GM12878 (cell line): Measurements from ENCODE around the gene DRC1. TPM values are rescaled to one million over a fixed set of nuclear protein-coding genes. Genes with fewer than 3 reads are reported as not detected.

Source experiments
- ATAC-seq: fragments of 200-7000 bp; cut with Tn5 transposase; 3 replicates; pipeline ENCODE4 v1.9.1; 2020; ENCODE audit warnings: mild to moderate bottlenecking, moderate library complexity
- BruUV-seq: library from RNA; stranded (reverse); fragments of 400-500 nt; replicated peaks from 2 replicates; lab custom pipeline; 2021; lab: Mats Ljungman, UMichigan
- CTCF ChIA-PET: fragments of 300-600 bp; sonication (Branson Sonifier 250); formaldehyde crosslinking; extraction: SDS; loops from one replicate; lab custom pipeline; 2021; ENCODE audit warnings: inconsistent platforms; lab: Yijun Ruan, JAX
- POLR2A ChIA-PET: fragments of 350-600 bp; formaldehyde crosslinking; extraction: SDS; loops from one replicate; lab custom pipeline; 2021; ENCODE audit warnings: inconsistent platforms; lab: Charles Lee
- RAD21 ChIA-PET: fragments of 300-600 bp; sonication (Branson Sonifier 250); formaldehyde crosslinking; loops from one replicate; lab custom pipeline; 2023; ENCODE audit warnings: antibody characterized with exemption; ENCODE audit not compliant: unreplicated experiment; lab: Charles Lee
- SMC1A ChIA-PET: fragments of 300-600 bp; sonication (Branson Sonifier 250); formaldehyde crosslinking; loops from one replicate; lab custom pipeline; 2023; ENCODE audit not compliant: unreplicated experiment, uncharacterized antibody; lab: Charles Lee
- DNase-seq: peaks from one replicate; pipeline ENCODE4 v3.0.0-alpha.2; 2011; ENCODE audit warnings: low read depth, low spot score
- FAIRE-seq: peaks from 3 replicates; lab custom pipeline; 2011; peaks lifted over from hg19 to GRCh38; lab: Jason Lieb, UNC
- H2AFZ ChIP-seq: 2 replicates; pipeline ENCODE4 v1.6.0; 2011; ENCODE audit warnings: low read depth, low read length, control low read depth; ENCODE audit not compliant: control insufficient read depth
- H3K27ac ChIP-seq: 2 replicates; pipeline ENCODE4 v1.5.1; 2011; ENCODE audit warnings: control low read depth; ENCODE audit not compliant: control insufficient read depth, insufficient read depth
- H3K27me3 ChIP-seq, 2 experiments: replicated peaks in 1 of 2; 2 replicates each; pipeline versions ENCODE4 v1.6.0 to v1.6.1; 2011; ENCODE audit warnings: low read length in 1 of 2; ENCODE audit not compliant: control insufficient read depth in 2 of 2, insufficient read depth in 2 of 2
- H3K36me3 ChIP-seq, 2 experiments: 2 replicates each; pipeline ENCODE4 v1.5.1; 2011; ENCODE audit warnings: low read length in 1 of 2; ENCODE audit not compliant: control insufficient read depth in 2 of 2, insufficient read depth in 2 of 2
- H3K4me1 ChIP-seq: 2 replicates; pipeline ENCODE4 v1.6.1; 2011; ENCODE audit warnings: mild to moderate bottlenecking, low read length, moderate library complexity, mixed read lengths; ENCODE audit not compliant: control insufficient read depth, insufficient read depth
- H3K4me2 ChIP-seq: 2 replicates; pipeline ENCODE4 v1.6.0; 2011; ENCODE audit warnings: control low read depth; ENCODE audit not compliant: control insufficient read depth, insufficient read depth
- H3K4me3 ChIP-seq: fragments of 200-600 bp; sonication (generic); 2 replicates; pipeline ENCODE4 v1.5.1; 2016
- H3K79me2 ChIP-seq: 2 replicates; pipeline ENCODE4 v1.6.0; 2011; ENCODE audit warnings: low read length; ENCODE audit not compliant: control insufficient read depth, insufficient read depth
- H3K9ac ChIP-seq: 2 replicates; pipeline ENCODE4 v1.8.0; 2011; ENCODE audit warnings: low read length, control low read depth, mixed read lengths; ENCODE audit not compliant: control insufficient read depth, insufficient read depth
- H3K9me3 ChIP-seq: replicated peaks from 3 replicates; pipeline ENCODE4 v1.5.1; 2011; ENCODE audit warnings: mild to moderate bottlenecking, low read length; ENCODE audit not compliant: control insufficient read depth, insufficient read depth
- H4K20me1 ChIP-seq: 2 replicates; pipeline ENCODE4 v1.6.0; 2011; ENCODE audit not compliant: control insufficient read depth, insufficient read depth
- BCL3 ChIP-seq: IDR thresholded peaks from 2 replicates; pipeline ENCODE4 v1.6.1; 2011; ENCODE audit warnings: borderline replicate concordance, low read depth, mild to moderate bottlenecking, moderate library complexity, low read length; ENCODE audit not compliant: insufficient read depth, poor library complexity, severe bottlenecking
- CBFB ChIP-seq: IDR thresholded peaks from 2 replicates; pipeline ENCODE4 v1.6.1; 2016; ENCODE audit warnings: antibody characterized with exemption, low read depth
- CTCF ChIP-seq, 3 experiments: IDR thresholded peaks in 2 of 3; conservative IDR thresholded peaks in 1 of 3; 2 replicates each; pipeline ENCODE4 v1.5.1; 2011; ENCODE audit warnings: low read depth in 3 of 3, low read length in 3 of 3, mild to moderate bottlenecking in 3 of 3, control low read depth in 2 of 3, moderate library complexity in 2 of 3, inconsistent platforms in 1 of 3, mixed read lengths in 1 of 3; ENCODE audit not compliant: control insufficient read depth in 2 of 3, insufficient read depth in 1 of 3; ENCODE audit errors: extremely low read depth in 1 of 3
- CUX1 ChIP-seq: IDR thresholded peaks from 2 replicates; pipeline ENCODE4 v1.6.1; 2012; ENCODE audit warnings: improper control_type of control experiment, low read depth, low read length; ENCODE audit not compliant: insufficient replicate concordance
- EP300 ChIP-seq, 2 experiments: fragments of 150-350 bp in 1 of 2; IDR thresholded peaks; 2 replicates each; pipeline ENCODE4 v1.6.1; 2011 to 2012; ENCODE audit warnings: low read depth in 2 of 2, low read length in 2 of 2, borderline replicate concordance in 1 of 2, improper control_type of control experiment in 1 of 2, inconsistent platforms in 1 of 2; ENCODE audit not compliant: control insufficient read depth in 1 of 2
- FOXM1 ChIP-seq: IDR thresholded peaks from 2 replicates; pipeline ENCODE4 v1.6.1; 2012; ENCODE audit warnings: low read depth, mild to moderate bottlenecking, inconsistent platforms, low read length, moderate library complexity
- IRF4 ChIP-seq: IDR thresholded peaks from 2 replicates; pipeline ENCODE4 v1.6.1; 2011; ENCODE audit warnings: low read depth, low read length
- MAX ChIP-seq: IDR thresholded peaks from 2 replicates; pipeline ENCODE4 v1.6.1; 2012; ENCODE audit warnings: low read depth, low read length, improper control_type of control experiment
- MTA3 ChIP-seq: IDR thresholded peaks from 2 replicates; pipeline ENCODE4 v1.6.1; 2012; ENCODE audit warnings: low read length, inconsistent platforms, borderline replicate concordance
- POLR2AphosphoS5 ChIP-seq: IDR thresholded peaks from 2 replicates; pipeline ENCODE4 v1.6.1; 2011; ENCODE audit warnings: mild to moderate bottlenecking, low read length, inconsistent platforms
- RAD21 ChIP-seq: IDR thresholded peaks from 2 replicates; pipeline ENCODE4 v1.6.1; 2011; ENCODE audit warnings: mild to moderate bottlenecking, low read depth, low read length, moderate library complexity; ENCODE audit not compliant: insufficient read depth
- SMAD1 ChIP-seq: fragments of 450-650 bp; IDR thresholded peaks from 2 replicates; pipeline ENCODE4 v1.6.1; 2018; ENCODE audit warnings: mild to moderate bottlenecking, low read depth; ENCODE audit not compliant: partially characterized antibody
- ZNF207 ChIP-seq: fragments of 450-650 bp; IDR thresholded peaks from 2 replicates; pipeline ENCODE4 v1.6.1; 2014; ENCODE audit warnings: antibody characterized with exemption, mild to moderate bottlenecking, borderline replicate concordance
- WGBS: methylation state at CpG from one replicate; pipeline ENCODE4 v1.1.6; 2016; ENCODE audit warnings: low lambda C conversion rate; ENCODE audit not compliant: insufficient replicate concordance, insufficient coverage; ENCODE audit errors: missing lambda C conversion rate; 5-methylcytosine and 5-hydroxymethylcytosine counted together
- in situ Hi-C: fragments of 300-500 bp; cut with MboI; formaldehyde crosslinking; loops from 9 replicates; pipeline ENCODE4 v1.14.3; 2018; ENCODE audit warnings: mixed read lengths
- intact Hi-C: fragments of 100-400 bp; cut with micrococcal nuclease; formaldehyde crosslinking; loops from one replicate; pipeline ENCODE4 v1.14.2; 2022; ENCODE audit not compliant: unreplicated experiment
- polyA plus RNA-seq, 11 experiments: library from polyadenylated mRNA; depleted of rRNA in 4 of 11; unstranded in 6 of 11; stranded (reverse) in 5 of 11; fragments of >200 nt; fragmentation: Nextera tagmentation in 4 of 11; fragmentation: Illumina TruSeq in 1 of 11; extraction: Ambion mirVana in 4 of 11; extraction: Trizol in 1 of 11; gene quantifications; 1 replicate in 1 of 11; 2 replicates in 10 of 11; pipeline versions ENCODE4 v1.2.1 to v1.2.3, GENCODE V29; 2011 to 2016; ENCODE audit warnings: inconsistent platforms in 2 of 11, missing spikeins in 2 of 11, low read depth in 1 of 11
- total RNA-seq, 4 experiments: library from RNA; depleted of rRNA in 3 of 4; stranded (reverse); fragments of >200 nt in 3 of 4; fragmentation: Illumina TruSeq in 1 of 4; extraction: Trizol in 1 of 4; gene quantifications; 2 replicates each; pipeline versions ENCODE4 v1.2.1 to v1.2.3, GENCODE V29; 2013 to 2021

DRC1 gene
- total and polyA plus RNA-seq, 10 of the 15 experiments (the other 5 are each of a cell fraction or from before 2014, with no cell fraction given) = 0.03 TPM; not detected in 9

- FAIRE-seq (no peak), DNase-seq (no peak), ATAC-seq (peak; percentile 72)
- 54% methylated on average over 10 of the region's 10 CpGs for WGBS
- no peaks in the 10 kb centered on the region for H3K27me3 ChIP-seq
- RAD21 ChIA-PET = no interaction called here
- in situ Hi-C loops (no loop called here), intact Hi-C loops (no loop called here)
- no peaks in the 10 kb centered on the region for H3K9me3 ChIP-seq
- CTCF ChIA-PET = no interaction called here
- no TSS peak for BruUV-seq
- H3K36me3 ChIP-seq = no peaks in the 10 kb centered on the region
- no peak overlapping the region for H2AFZ ChIP-seq
- H4K20me1 ChIP-seq = no peaks in the 10 kb centered on the region
- H3K27ac ChIP-seq = no peak overlapping the region
- no peak overlapping the region for H3K4me3 ChIP-seq
- H3K79me2 ChIP-seq = no peaks in the 10 kb centered on the region
- no peak overlapping the region for H3K9ac ChIP-seq
- H3K4me1 ChIP-seq = no peaks in the 10 kb centered on the region
- POLR2A ChIA-PET = interaction anchor here (0.6 kb wide), 1 partner anchor 14 kb away, joined by 4 read pairs; no protein-coding TSS in a partner anchor
- SMC1A ChIA-PET = no interaction called here
- H3K4me2 ChIP-seq = no peak overlapping the region
- TF ChIP-seq CUX1 (no peak), CBFB (no peak), MTA3 (no peak), BCL3 (no peak), ZNF207 (no peak), SMAD1 (no peak), MAX (no peak), CTCF (IDR thresholded peaks at IDR 0.05 in 2 of 3, conservative IDR thresholded peaks at IDR 0.05 in 1 of 3; ENCODE audit: control insufficient read depth in 2 of 3, extremely low read depth in 1 of 3, insufficient read depth in 1 of 3, low read depth in 3 of 3, low read length in 3 of 3) (no peak), EP300 (IDR thresholded peaks at IDR 0.05; ENCODE audit: borderline replicate concordance in 1 of 2, control insufficient read depth in 1 of 2, low read depth in 2 of 2, low read length in 2 of 2) (no peak), FOXM1 (no peak), POLR2AphosphoS5 (no peak), RAD21 (no peak), IRF4 (no peak)
- TF ChIP-seq, all 136 proteins: peak for 0
Measured at GRCh38 chr2:26456440-26457250, 54.9 kb downstream of the DRC1 start.
